H9 (cell line): ENCODE measurements around the gene NEUROD6. TPM values are rescaled to one million over a fixed set of nuclear protein-coding genes. Genes with fewer than 3 reads are reported as not detected.

ENCODE experiments used
- DNase-seq: peaks from one replicate; pipeline ENCODE4 v3.0.0-alpha.2; 2017
- H2AFZ ChIP-seq: one replicate; pipeline ENCODE4 v1.6.1; 2013; ENCODE audit warnings: mild to moderate bottlenecking, low read length, control low read depth, moderate library complexity
- H2AK5ac ChIP-seq: 2 replicates; pipeline ENCODE4 v1.6.1; 2013; ENCODE audit warnings: low read length, control low read depth, mixed read lengths; ENCODE audit not compliant: insufficient read length
- H2BK120ac ChIP-seq: one replicate; pipeline ENCODE4 v1.6.1; 2013; ENCODE audit warnings: low read depth, mild to moderate bottlenecking, low read length, control low read depth, inconsistent platforms; ENCODE audit not compliant: poor library complexity, severe bottlenecking
- H2BK12ac ChIP-seq: 2 replicates; pipeline ENCODE4 v1.6.1; 2013; ENCODE audit warnings: low read length, control low read depth, mixed read lengths, low read depth; ENCODE audit not compliant: insufficient read length
- H2BK15ac ChIP-seq: 2 replicates; pipeline ENCODE4 v1.6.1; 2013; ENCODE audit warnings: low read depth, low read length, control low read depth
- H2BK20ac ChIP-seq: one replicate; pipeline ENCODE4 v1.6.1; 2013; ENCODE audit warnings: low read depth, mild to moderate bottlenecking, low read length, control low read depth, inconsistent platforms; ENCODE audit not compliant: poor library complexity, severe bottlenecking
- H2BK5ac ChIP-seq: 2 replicates; pipeline ENCODE4 v1.6.1; 2013; ENCODE audit warnings: low read length, control low read depth, mixed read lengths; ENCODE audit not compliant: insufficient read length
- H3K14ac ChIP-seq: 2 replicates; pipeline ENCODE4 v1.6.1; 2013; ENCODE audit warnings: low read length, control low read depth; ENCODE audit not compliant: insufficient read depth
- H3K18ac ChIP-seq: 2 replicates; pipeline ENCODE4 v1.6.1; 2013; ENCODE audit warnings: low read depth, mild to moderate bottlenecking, mixed read lengths, low read length, control low read depth; ENCODE audit not compliant: insufficient read length
- H3K23ac ChIP-seq: 2 replicates; pipeline ENCODE4 v1.6.1; 2013; ENCODE audit warnings: low read length, control low read depth, mixed read lengths, low read depth; ENCODE audit not compliant: insufficient read length
- H3K23me2 ChIP-seq: 2 replicates; pipeline ENCODE4 v1.6.1; 2013; ENCODE audit warnings: low read depth, mild to moderate bottlenecking, mixed read lengths, low read length, control low read depth; ENCODE audit not compliant: insufficient read length, poor library complexity, severe bottlenecking
- H3K27ac ChIP-seq: 2 replicates; pipeline ENCODE4 v1.5.1; 2013; ENCODE audit warnings: low read length, control low read depth, mixed read lengths, low read depth; ENCODE audit not compliant: insufficient read length
- H3K27me3 ChIP-seq: 2 replicates; pipeline ENCODE4 v1.6.1; 2013; ENCODE audit warnings: low read length, control low read depth, inconsistent platforms; ENCODE audit not compliant: insufficient read depth
- H3K4ac ChIP-seq: 2 replicates; pipeline ENCODE4 v1.6.1; 2013; ENCODE audit warnings: low read depth, mild to moderate bottlenecking, control low read depth, inconsistent platforms, low read length, moderate library complexity
- H3K4me1 ChIP-seq: 2 replicates; pipeline ENCODE4 v1.6.1; 2013; ENCODE audit warnings: low read length, control low read depth, inconsistent platforms; ENCODE audit not compliant: insufficient read depth
- H3K4me2 ChIP-seq: 2 replicates; pipeline ENCODE4 v1.6.1; 2013; ENCODE audit warnings: low read length, control low read depth, mixed read lengths; ENCODE audit not compliant: insufficient read length, insufficient read depth
- H3K56ac ChIP-seq: 2 replicates; pipeline ENCODE4 v1.6.1; 2013; ENCODE audit warnings: low read depth, mild to moderate bottlenecking, mixed read lengths, low read length, control low read depth; ENCODE audit not compliant: insufficient read length
- H3K79me1 ChIP-seq: 2 replicates; pipeline ENCODE4 v1.6.1; 2013; ENCODE audit warnings: low read depth, mild to moderate bottlenecking, moderate library complexity, low read length, control low read depth, inconsistent platforms; ENCODE audit not compliant: insufficient read depth, poor library complexity, severe bottlenecking
- H3K79me2 ChIP-seq: 2 replicates; pipeline ENCODE4 v1.6.1; 2013; ENCODE audit warnings: low read length, control low read depth, inconsistent platforms; ENCODE audit not compliant: insufficient read depth
- H3K9ac ChIP-seq: 2 replicates; pipeline ENCODE4 v1.6.1; 2013; ENCODE audit warnings: low read length, control low read depth, mixed read lengths; ENCODE audit not compliant: insufficient read length; ENCODE audit errors: extremely low read depth
- H3K9me3 ChIP-seq: one replicate; pipeline ENCODE4 v1.6.1; 2013; ENCODE audit warnings: low read depth, low read length, inconsistent platforms; ENCODE audit not compliant: control insufficient read depth
- H3T11ph ChIP-seq: one replicate; pipeline ENCODE4 v1.6.1; 2013; ENCODE audit warnings: mild to moderate bottlenecking, low read length, control low read depth, inconsistent platforms
- H4K20me1 ChIP-seq: one replicate; pipeline ENCODE4 v1.6.1; 2013; ENCODE audit not compliant: control insufficient read depth, insufficient read length, insufficient read depth
- H4K5ac ChIP-seq: 2 replicates; pipeline ENCODE4 v1.6.1; 2013; ENCODE audit warnings: low read depth, mild to moderate bottlenecking, mixed read lengths, low read length, control low read depth; ENCODE audit not compliant: insufficient read length
- H4K8ac ChIP-seq: replicated peaks from 2 replicates; pipeline ENCODE4 v1.6.1; 2013; ENCODE audit warnings: low read length, control low read depth, mixed read lengths, low read depth; ENCODE audit not compliant: insufficient read length
- H4K91ac ChIP-seq: 2 replicates; pipeline ENCODE4 v1.6.1; 2013; ENCODE audit warnings: low read depth, mild to moderate bottlenecking, moderate library complexity, mixed read lengths, low read length, control low read depth; ENCODE audit not compliant: insufficient read length
- H3K27ac Mint-ChIP-seq, 3 experiments: 2 replicates in 2 of 3; 3 replicates in 1 of 3; pipeline ENCODE4 v1.8.0; 2020 to 2021; ENCODE audit warnings: mixed read lengths in 3 of 3, mild to moderate bottlenecking in 1 of 3, moderate library complexity in 1 of 3
- H3K27me3 Mint-ChIP-seq: 2 replicates; pipeline ENCODE4 v1.8.0; 2021; ENCODE audit warnings: low read depth, mild to moderate bottlenecking, moderate library complexity, mixed read lengths
- H3K36me3 Mint-ChIP-seq, 3 experiments: 2 replicates in 2 of 3; 3 replicates in 1 of 3; pipeline ENCODE4 v1.8.0; 2020 to 2021; ENCODE audit warnings: low read depth in 3 of 3, mixed read lengths in 3 of 3; ENCODE audit not compliant: insufficient read depth in 1 of 3
- H3K4me1 Mint-ChIP-seq, 2 experiments: 2 replicates each; pipeline ENCODE4 v1.8.0; 2020; ENCODE audit warnings: mixed read lengths in 2 of 2
- H3K4me3 Mint-ChIP-seq, 2 experiments: 2 replicates in 1 of 2; 3 replicates in 1 of 2; pipeline ENCODE4 v1.8.0; 2020 to 2021; ENCODE audit warnings: mild to moderate bottlenecking in 2 of 2, mixed read lengths in 2 of 2, moderate library complexity in 1 of 2
- H3K9me3 Mint-ChIP-seq, 2 experiments: 2 replicates in 1 of 2; 3 replicates in 1 of 2; pipeline ENCODE4 v1.8.0; 2020; ENCODE audit warnings: mild to moderate bottlenecking in 2 of 2, mixed read lengths in 2 of 2, moderate library complexity in 1 of 2
- WGBS: extraction: QIAGEN DNeasy Blood & Tissue Kit; methylation state at CpG from one replicate; pipeline ENCODE4 v1.1.7; 2013; ENCODE audit warnings: missing lambda C conversion rate, low lambda C conversion rate, mixed read lengths; ENCODE audit not compliant: insufficient read length; ENCODE audit errors: extremely low coverage; 5-methylcytosine and 5-hydroxymethylcytosine counted together
- total RNA-seq: library from RNA; stranded (reverse); gene quantifications from 2 replicates; pipeline ENCODE4 v1.2.1, GENCODE V29; 2021
- TF ChIP-seq, protein P1 (sequence below): fragments of 200-600 bp; sonication (generic); conservative IDR thresholded peaks from 3 replicates; pipeline ENCODE4 v1.8.0; 2021; ENCODE audit warnings: antibody characterized with exemption, mild to moderate bottlenecking

Gene NEUROD6
- total RNA-seq, 1 experiment from 2014 or later = not detected

DNA sequence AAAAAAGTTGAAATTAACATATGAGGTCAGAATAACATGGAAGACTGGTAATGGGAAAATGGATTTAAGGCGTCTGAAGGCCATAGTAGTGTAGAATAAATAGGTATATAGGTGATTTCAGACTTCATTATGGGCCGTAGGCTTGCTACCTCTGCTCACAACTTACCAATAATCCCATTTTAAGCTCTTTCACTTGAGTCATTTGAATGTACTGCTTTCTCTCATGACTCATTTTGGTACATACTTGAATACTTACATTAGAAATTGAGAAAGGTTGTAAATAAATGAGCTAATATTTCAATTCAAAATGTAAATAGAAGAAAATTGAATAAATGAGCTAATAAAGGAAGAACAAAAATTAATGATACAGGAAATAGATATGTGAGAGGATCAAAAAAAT is 42.2 kb upstream of the NEUROD6 start:
- H2BK120ac ChIP-seq = no peak overlapping the region
- H3K14ac ChIP-seq = no peak overlapping the region
- H2BK15ac ChIP-seq = no peak overlapping the region
- no peak overlapping the region for H3T11ph ChIP-seq
- Mint-ChIP-seq H3K27me3 (no peaks in the 10 kb centered on the region), H3K27ac (no peak overlapping the region), H3K4me3 (no peak overlapping the region), H3K4me1 (no peaks in the 10 kb centered on the region), H3K9me3 (no peaks in the 10 kb centered on the region; a peak in 1 of 5 replicates), H3K36me3 (no peaks in the 10 kb centered on the region)
- no peaks in the 10 kb centered on the region for H3K9me3 ChIP-seq
- no peaks in the 10 kb centered on the region for H4K20me1 ChIP-seq
- no peaks in the 10 kb centered on the region for H3K27me3 ChIP-seq
- no peaks in the 10 kb centered on the region for H3K79me1 ChIP-seq
- H2AFZ ChIP-seq = no peak overlapping the region
- no peak overlapping the region for H4K8ac ChIP-seq
- no CpG with 5 or more reads among the region's 2 CpGs for WGBS
- no peak overlapping the region for H3K4ac ChIP-seq
- TF ChIP-seq, protein P1, sequence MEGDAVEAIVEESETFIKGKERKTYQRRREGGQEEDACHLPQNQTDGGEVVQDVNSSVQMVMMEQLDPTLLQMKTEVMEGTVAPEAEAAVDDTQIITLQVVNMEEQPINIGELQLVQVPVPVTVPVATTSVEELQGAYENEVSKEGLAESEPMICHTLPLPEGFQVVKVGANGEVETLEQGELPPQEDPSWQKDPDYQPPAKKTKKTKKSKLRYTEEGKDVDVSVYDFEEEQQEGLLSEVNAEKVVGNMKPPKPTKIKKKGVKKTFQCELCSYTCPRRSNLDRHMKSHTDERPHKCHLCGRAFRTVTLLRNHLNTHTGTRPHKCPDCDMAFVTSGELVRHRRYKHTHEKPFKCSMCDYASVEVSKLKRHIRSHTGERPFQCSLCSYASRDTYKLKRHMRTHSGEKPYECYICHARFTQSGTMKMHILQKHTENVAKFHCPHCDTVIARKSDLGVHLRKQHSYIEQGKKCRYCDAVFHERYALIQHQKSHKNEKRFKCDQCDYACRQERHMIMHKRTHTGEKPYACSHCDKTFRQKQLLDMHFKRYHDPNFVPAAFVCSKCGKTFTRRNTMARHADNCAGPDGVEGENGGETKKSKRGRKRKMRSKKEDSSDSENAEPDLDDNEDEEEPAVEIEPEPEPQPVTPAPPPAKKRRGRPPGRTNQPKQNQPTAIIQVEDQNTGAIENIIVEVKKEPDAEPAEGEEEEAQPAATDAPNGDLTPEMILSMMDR = no peak
- H4K91ac ChIP-seq = no peak overlapping the region
- H3K23ac ChIP-seq = no peak overlapping the region
- H4K5ac ChIP-seq = no peak overlapping the region
- H2BK5ac ChIP-seq = no peak overlapping the region
- no peak for DNase-seq
- no peaks in the 10 kb centered on the region for H3K23me2 ChIP-seq
- H3K27ac ChIP-seq = no peak overlapping the region
- no peak overlapping the region for H3K9ac ChIP-seq
- H3K4me2 ChIP-seq = no peak overlapping the region
- H3K4me1 ChIP-seq = no peaks in the 10 kb centered on the region
- H2AK5ac ChIP-seq = no peak overlapping the region
- no peak overlapping the region for H3K56ac ChIP-seq
- no peak overlapping the region for H2BK12ac ChIP-seq
- H2BK20ac ChIP-seq = no peak overlapping the region
- no peaks in the 10 kb centered on the region for H3K79me2 ChIP-seq
- H3K18ac ChIP-seq = no peak overlapping the region
